ENCODE results near the gene OR52R1. TPM values are rescaled to one million over a fixed set of nuclear protein-coding genes. Genes with fewer than 3 reads are reported as not detected.

The OR52R1 gene
- total RNA-seq, 2 experiments from 2014 or later: not detected

DNA sequence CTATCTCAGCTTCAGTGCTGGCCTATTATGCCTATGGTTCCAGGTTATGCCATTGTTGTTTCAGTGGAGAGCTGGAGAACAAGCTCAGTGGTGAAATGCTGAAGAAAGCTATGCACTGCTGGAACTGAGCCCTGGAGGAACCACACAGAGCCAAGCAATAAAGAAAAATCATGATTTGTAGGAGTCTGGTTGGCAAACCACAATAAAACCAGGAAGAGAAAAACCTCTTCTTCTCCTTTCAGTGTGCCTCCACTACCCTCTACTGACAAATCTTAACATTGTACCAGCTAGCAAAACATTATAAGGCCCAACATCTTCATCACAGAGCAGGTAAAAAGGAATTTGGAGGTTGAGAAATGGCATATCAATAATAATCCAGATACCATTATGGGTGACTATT, 22.2 kb upstream of the OR52R1 start:
- Histone ChIP-seq H3K4me2 (ENCODE audit: low read length) (no peak overlapping the region), H2AFZ (ENCODE audit: low read length) (no peak overlapping the region), H3K9me2 (ENCODE audit: insufficient read depth, low read length) (no peaks in the 10 kb centered on the region), H3K27ac (ENCODE audit: low read depth, low read length, poor library complexity, severe bottlenecking) (no peak overlapping the region), H3K4me1 (ENCODE audit: insufficient read depth, low read length, poor library complexity, severe bottlenecking) (no peaks in the 10 kb centered on the region), H3K79me2 (ENCODE audit: insufficient read depth, low read depth, low read length) (no peaks in the 10 kb centered on the region), H3K9me3 (ENCODE audit: low read length) (no peaks in the 10 kb centered on the region), H3K4me3 (ENCODE audit: low read depth, low read length, poor library complexity, severe bottlenecking) (no peak overlapping the region), H3K36me3 (ENCODE audit: insufficient read depth, low read length) (no peaks in the 10 kb centered on the region), H4K20me1 (ENCODE audit: insufficient read depth, low read length) (no peaks in the 10 kb centered on the region)
- no TSS peak for BruUV-seq (replicated peaks)
- CTCF ChIA-PET (ENCODE audit: unreplicated experiment): no interaction called here
- POLR2A ChIA-PET: no interaction called here
- no peak for TF ChIP-seq EZH2phosphoT487 (IDR thresholded peaks at IDR 0.05; ENCODE audit: borderline replicate concordance, low read depth, low read length)
- no peak for TF ChIP-seq CTCF (conservative IDR thresholded peaks at IDR 0.05; ENCODE audit: low read length)
- intact Hi-C loops (cut with micrococcal nuclease; ENCODE audit: unreplicated experiment): no loop called here
- no peak for DNase-seq (ENCODE audit: low spot score)

DNA sequence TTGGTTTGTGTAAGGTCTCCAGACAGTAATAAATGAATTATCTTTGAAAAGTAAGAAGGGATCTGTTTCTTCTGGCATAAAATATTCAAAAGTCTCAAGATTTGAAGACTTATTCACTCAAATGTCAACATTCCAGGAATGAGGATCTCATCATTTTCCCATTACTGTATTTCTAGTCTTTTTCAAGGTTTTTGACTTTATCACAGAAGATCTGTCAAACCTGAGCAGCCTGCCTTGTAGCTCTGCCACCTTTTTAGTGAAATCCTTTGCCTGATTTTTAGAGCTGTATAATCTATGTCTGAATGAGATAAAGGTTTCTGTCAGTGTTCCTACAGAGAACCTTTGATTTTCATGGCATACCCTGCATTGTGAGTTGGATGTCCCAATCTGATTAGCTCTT, 21.0 kb upstream of the OR52R1 start:
- POLR2A ChIA-PET: no interaction called here
- Histone ChIP-seq H3K36me3 (ENCODE audit: insufficient read depth, low read length) (no peaks in the 10 kb centered on the region), H3K9me2 (ENCODE audit: insufficient read depth, low read length) (no peaks in the 10 kb centered on the region), H4K20me1 (ENCODE audit: insufficient read depth, low read length) (no peaks in the 10 kb centered on the region), H3K4me2 (ENCODE audit: low read length) (no peak overlapping the region), H3K9me3 (ENCODE audit: low read length) (no peaks in the 10 kb centered on the region), H3K4me3 (ENCODE audit: low read depth, low read length, poor library complexity, severe bottlenecking) (no peak overlapping the region), H2AFZ (ENCODE audit: low read length) (no peak overlapping the region), H3K4me1 (ENCODE audit: insufficient read depth, low read length, poor library complexity, severe bottlenecking) (no peaks in the 10 kb centered on the region), H3K79me2 (ENCODE audit: insufficient read depth, low read depth, low read length) (no peaks in the 10 kb centered on the region), H3K27ac (ENCODE audit: low read depth, low read length, poor library complexity, severe bottlenecking) (no peak overlapping the region)
- CTCF ChIA-PET (ENCODE audit: unreplicated experiment): no interaction called here
- no TSS peak for BruUV-seq (replicated peaks)
- TF ChIP-seq EZH2phosphoT487 (IDR thresholded peaks at IDR 0.05; ENCODE audit: borderline replicate concordance, low read depth, low read length) (no peak), CTCF (conservative IDR thresholded peaks at IDR 0.05; ENCODE audit: low read length) (no peak)
- DNase-seq (ENCODE audit: low spot score): no peak
- intact Hi-C loops (cut with micrococcal nuclease; ENCODE audit: unreplicated experiment): no loop called here

GRCh38 chr11:4821021-4821420, 16.8 kb upstream of the OR52R1 start, which contains the start of gene OR51F2:
OR51F2 (plus strand) TSS chr11:4821321; CDS start chr11:4821422, 101 bp downstream.
- no peaks in the 10 kb centered on the region for H4K20me1 ChIP-seq (ENCODE audit: insufficient read depth, low read length)
- H3K9me3 ChIP-seq (ENCODE audit: low read length): no peaks in the 10 kb centered on the region
- H2AFZ ChIP-seq (ENCODE audit: low read length): no peak within 1 kb of the TSS
- no peak within 1 kb of the TSS for H3K27ac ChIP-seq (ENCODE audit: low read depth, low read length, poor library complexity, severe bottlenecking)
- H3K4me2 ChIP-seq (ENCODE audit: low read length): no peak within 1 kb of the TSS
- H3K9me2 ChIP-seq (ENCODE audit: insufficient read depth, low read length): no peaks in the 10 kb centered on the region
- intact Hi-C loops (cut with micrococcal nuclease; ENCODE audit: unreplicated experiment): no loop called here
- DNase-seq (ENCODE audit: low spot score): no peak
- ChIA-PET POLR2A (no interaction called here), CTCF (ENCODE audit: unreplicated experiment) (no interaction called here)
- H3K79me2 ChIP-seq (ENCODE audit: insufficient read depth, low read depth, low read length): no peaks in the 10 kb centered on the region
- no peaks in the 10 kb centered on the region for H3K4me1 ChIP-seq (ENCODE audit: insufficient read depth, low read length, poor library complexity, severe bottlenecking)
- no peaks in the 10 kb centered on the region for H3K36me3 ChIP-seq (ENCODE audit: insufficient read depth, low read length)
- H3K4me3 ChIP-seq (ENCODE audit: low read depth, low read length, poor library complexity, severe bottlenecking): no peak within 1 kb of the TSS
- TF ChIP-seq CTCF (conservative IDR thresholded peaks at IDR 0.05; ENCODE audit: low read length) (no peak), EZH2phosphoT487 (IDR thresholded peaks at IDR 0.05; ENCODE audit: borderline replicate concordance, low read depth, low read length) (no peak)
- BruUV-seq (replicated peaks): no TSS peak
